Measurements from ENCODE around the gene C1QTNF3.

Gene C1QTNF3

GRCh38 chr5:34054400-34054729, 11.4 kb upstream of the C1QTNF3 start:
- no peak for DNase-seq (ENCODE audit: low read depth)
- TF ChIP-seq, protein P1, sequence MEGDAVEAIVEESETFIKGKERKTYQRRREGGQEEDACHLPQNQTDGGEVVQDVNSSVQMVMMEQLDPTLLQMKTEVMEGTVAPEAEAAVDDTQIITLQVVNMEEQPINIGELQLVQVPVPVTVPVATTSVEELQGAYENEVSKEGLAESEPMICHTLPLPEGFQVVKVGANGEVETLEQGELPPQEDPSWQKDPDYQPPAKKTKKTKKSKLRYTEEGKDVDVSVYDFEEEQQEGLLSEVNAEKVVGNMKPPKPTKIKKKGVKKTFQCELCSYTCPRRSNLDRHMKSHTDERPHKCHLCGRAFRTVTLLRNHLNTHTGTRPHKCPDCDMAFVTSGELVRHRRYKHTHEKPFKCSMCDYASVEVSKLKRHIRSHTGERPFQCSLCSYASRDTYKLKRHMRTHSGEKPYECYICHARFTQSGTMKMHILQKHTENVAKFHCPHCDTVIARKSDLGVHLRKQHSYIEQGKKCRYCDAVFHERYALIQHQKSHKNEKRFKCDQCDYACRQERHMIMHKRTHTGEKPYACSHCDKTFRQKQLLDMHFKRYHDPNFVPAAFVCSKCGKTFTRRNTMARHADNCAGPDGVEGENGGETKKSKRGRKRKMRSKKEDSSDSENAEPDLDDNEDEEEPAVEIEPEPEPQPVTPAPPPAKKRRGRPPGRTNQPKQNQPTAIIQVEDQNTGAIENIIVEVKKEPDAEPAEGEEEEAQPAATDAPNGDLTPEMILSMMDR (conservative IDR thresholded peaks at IDR 0.05; ENCODE audit: low read length), result no peak
- H3K4me3 ChIP-seq (ENCODE audit: low read length), result no peak overlapping the region

DNA sequence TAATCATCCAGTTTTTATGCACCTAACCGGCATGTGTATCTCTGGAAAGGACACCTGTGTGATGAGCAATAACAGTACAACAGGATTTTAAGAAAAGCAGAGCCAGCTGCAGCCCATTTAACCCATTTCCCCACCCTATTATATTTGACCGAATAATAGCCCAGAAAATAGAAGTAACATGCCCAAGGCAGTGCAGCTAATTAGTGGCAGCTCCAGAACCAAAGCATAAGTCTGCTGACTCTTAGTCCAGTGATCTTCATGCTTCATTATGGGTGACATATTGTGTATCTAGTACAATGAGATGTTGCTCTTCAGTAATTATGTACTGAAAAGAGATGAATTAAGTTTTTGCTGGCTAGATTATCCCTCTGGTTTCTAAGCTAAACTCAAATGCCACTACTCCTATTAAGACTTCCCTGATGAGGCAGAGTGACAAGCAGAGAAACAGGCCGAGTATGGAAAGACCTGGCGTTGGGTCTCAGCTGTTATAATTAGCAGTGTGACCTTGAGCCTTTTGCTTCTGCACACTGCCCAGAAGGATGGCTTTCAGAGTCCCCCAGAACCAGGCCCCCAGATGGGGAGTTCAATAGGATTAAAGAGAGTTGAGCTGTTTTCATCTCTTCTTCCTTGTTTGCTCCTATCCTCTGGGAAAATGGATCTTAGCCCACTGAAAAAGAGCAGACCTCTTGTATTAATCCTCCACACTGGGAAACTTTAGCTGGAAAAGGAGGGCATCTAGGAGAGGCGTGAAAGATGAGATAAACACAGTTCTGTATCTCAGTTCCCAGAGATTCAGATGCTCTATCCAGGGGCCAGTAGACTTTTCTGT, 10.8 kb upstream of the C1QTNF3 start:
- TF ChIP-seq, protein P1 (conservative IDR thresholded peaks at IDR 0.05; ENCODE audit: low read length), result no peak
- H3K4me3 ChIP-seq (ENCODE audit: low read length), result no peak overlapping the region
- DNase-seq (ENCODE audit: low read depth), result no peak

GRCh38 chr5:34053133-34053532, 10.1 kb upstream of the C1QTNF3 start:
- TF ChIP-seq, protein P1 (conservative IDR thresholded peaks at IDR 0.05; ENCODE audit: low read length), result no peak
- peak; percentile 93 for DNase-seq (ENCODE audit: low read depth)
- no peak overlapping the region for H3K4me3 ChIP-seq (ENCODE audit: low read length)

DNA sequence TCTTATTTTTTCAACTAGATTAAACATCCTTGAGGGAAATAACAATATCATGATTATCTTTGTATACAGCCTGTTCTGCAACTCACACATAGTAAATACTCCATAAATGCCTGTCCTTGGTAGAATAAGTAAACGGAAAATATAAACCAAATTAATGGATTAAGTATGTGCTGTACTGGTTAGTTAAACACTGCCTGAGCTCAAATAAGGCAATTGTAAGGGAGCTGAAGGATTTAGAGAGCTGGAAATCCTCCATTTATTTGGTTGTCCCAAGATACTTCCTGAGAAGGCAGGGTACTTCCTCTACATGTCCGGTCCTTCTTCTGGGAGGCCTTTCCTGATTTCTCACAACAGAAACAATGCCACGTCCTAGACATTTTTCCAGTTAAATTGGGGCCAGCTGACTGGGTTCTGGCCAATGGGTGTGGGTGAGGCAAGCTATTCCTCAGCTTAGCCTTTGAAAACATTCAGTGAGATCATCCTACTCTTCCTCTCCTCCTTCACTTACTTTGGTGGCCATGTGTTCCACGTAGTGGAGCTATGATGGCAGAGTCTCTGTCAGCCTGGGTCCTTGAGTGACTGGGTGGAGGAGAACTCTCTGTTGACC, 8.5 kb upstream of the C1QTNF3 start:
- TF ChIP-seq, protein P1 (conservative IDR thresholded peaks at IDR 0.05; ENCODE audit: low read length), result no peak
- H3K4me3 ChIP-seq (ENCODE audit: low read length), result no peak overlapping the region
- peak; percentile 59 for DNase-seq (ENCODE audit: low read depth)

- no peak for DNase-seq (ENCODE audit: low read depth)
- H3K4me3 ChIP-seq (ENCODE audit: low read length), result no peak overlapping the region
- TF ChIP-seq, protein P1 (conservative IDR thresholded peaks at IDR 0.05; ENCODE audit: low read length), result no peak
Measured at GRCh38 chr5:34047774-34048572, 5.0 kb upstream of the C1QTNF3 start.

GRCh38 chr5:34047143-34047542, 4.1 kb upstream of the C1QTNF3 start:
- TF ChIP-seq, protein P1 (conservative IDR thresholded peaks at IDR 0.05; ENCODE audit: low read length), result no peak
- DNase-seq (ENCODE audit: low read depth), result no peak
- no peak overlapping the region for H3K4me3 ChIP-seq (ENCODE audit: low read length)

Measured in AG10803 (cell line).